ENCODE data around the gene PROP1.
"Not testable (repeated sequence)": the region's sequence is repeated elsewhere in the genome, so short reads cannot be mapped to it uniquely, and the experiment has no call there.

Gene PROP1

DNA sequence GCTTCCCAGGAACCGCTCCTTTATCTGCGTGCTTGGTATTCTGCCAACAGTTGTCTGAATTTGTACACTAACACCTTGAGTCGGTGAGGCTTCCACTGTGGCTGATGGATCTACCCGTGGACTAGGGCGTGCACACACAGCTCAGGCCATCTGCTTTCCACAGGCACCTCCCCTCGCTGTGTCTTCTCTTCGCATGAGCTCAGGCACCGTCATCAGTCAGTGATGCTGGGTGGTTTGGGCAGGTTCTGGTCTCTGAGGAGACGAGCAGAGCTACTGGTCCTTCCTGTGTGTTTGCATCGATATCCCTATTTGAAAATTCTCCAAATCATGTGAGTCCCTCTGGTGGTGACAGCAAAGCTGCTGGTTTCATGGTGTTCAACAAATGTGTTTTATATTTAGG lies 48.1 kb downstream of the PROP1 start:
- TF ChIP-seq CTCF (IDR thresholded peaks at IDR 0.05; ENCODE audit: insufficient read depth, low read depth, low read length, missing control alignments) = peak; percentile 4
- DNase-seq (ENCODE audit: low read depth) = peak; percentile 49
- not testable (repeated sequence) for H3K4me3 ChIP-seq (ENCODE audit: low read length)

DNA sequence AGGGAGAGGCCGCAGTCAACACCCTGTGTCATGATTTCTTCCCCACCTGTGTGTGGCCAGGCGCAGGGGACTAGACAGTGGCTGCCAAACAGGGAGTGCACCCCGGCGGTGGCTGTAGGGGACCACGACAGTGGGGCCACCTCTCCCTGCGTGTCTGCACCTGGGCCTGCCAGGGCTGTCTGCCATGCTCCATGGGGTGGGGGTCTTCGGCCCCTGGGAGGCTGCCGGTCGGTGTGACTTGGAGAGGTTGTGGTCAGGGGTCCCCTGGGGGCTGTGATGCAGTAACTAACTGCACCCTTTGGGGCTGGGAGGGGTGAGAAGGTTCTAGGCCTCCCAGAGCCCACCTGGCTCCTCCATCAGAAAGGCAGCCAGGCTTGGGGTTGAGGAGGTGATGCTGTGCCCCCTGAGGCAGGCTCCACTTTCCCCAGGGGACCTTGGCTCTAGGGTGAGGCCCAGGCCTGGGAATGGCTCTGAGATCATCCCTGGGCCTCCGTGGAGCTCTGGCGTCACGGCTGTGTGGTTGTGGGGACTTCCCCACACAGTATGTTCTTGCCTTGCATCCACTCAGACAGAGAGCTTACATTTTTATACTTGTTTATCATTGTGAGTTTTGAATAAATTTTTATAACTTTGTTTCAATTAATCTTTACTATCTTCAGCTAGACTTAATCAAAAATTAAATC lies 50.3 kb downstream of the PROP1 start:
- not testable (repeated sequence) for DNase-seq (ENCODE audit: low read depth); H3K4me3 ChIP-seq (ENCODE audit: low read length)

DNA sequence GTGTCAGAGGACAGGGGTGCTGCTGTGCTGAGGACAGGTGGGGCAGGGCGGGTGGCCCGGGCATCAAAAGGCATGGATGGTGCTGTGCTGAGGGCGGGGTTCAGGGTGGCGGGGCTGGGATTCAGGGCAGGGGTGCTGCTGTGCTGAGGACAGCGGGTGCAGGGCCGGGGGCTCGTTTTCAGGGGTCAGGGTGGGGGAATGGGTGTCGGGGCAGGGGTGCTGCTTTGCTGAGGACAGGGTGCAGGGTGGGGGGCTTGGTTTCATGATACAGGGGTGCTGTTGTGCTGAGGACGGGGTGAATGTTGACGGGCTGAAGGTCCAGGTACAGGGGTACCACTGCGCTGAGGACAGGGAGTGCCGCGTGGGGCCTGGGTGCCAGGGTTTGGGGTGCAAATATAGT lies 50.9 kb downstream of the PROP1 start:
- not testable (repeated sequence) for DNase-seq (ENCODE audit: low read depth)

DNA sequence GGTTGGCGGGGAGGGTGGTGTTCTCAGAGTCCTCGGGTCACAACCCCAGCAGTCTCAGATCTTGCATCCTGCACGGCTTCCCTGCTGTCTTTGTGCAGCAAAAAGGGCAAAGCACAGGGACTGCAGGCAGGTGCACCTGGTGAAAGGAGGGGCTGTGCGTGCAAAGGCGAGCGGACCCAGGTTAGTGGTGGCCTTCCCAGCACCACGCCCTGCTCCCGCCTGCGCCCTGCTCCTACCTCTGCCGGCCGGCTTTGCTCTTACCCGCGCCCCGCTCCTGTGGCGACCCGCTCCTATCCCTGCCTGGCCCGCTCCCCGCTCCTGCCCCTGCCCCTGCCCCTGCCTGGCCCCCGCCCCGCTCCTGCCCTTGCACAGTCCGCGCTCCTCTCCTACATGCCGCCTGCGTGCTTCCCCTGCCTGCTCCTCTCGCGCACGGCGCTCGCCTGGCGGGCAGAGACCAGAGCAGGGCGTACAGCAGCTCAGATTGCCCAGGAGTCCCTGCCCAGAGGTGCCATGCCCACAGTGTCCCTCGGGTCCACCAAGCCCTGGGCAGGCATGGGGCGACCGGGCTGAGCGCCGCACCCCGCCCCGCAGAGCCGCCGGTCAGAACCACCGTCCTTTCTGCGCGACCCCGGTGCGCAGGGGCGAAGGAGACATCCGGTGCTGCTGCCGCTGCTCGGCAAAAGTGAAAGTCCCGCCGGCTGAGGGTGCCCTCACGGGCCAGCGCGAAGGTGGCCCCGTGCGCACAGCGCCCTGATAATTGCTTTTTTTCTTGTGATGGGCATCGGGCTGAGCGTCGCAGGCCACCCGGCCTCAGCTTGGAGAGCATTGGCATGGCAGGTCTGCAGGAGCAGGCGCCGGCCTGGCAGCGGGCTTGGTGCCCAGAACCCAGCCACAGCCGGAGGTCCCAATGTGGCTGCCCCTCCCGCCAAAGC lies 52.0 kb downstream of the PROP1 start:
- not testable (repeated sequence) for H3K4me3 ChIP-seq (ENCODE audit: low read length)
- DNase-seq (ENCODE audit: low read depth) = peak; percentile 3

More for the DNA sequence above, 50.9 kb downstream of the PROP1 start:
- not testable (repeated sequence) for H3K4me3 ChIP-seq (ENCODE audit: low read length)

- not testable (repeated sequence) for H3K4me3 ChIP-seq (ENCODE audit: low read length)
Observed at GRCh38 chr5:177942896-177943295, 53.1 kb downstream of the PROP1 start.

More at GRCh38 chr5:177942896-177943295, 53.1 kb downstream of the PROP1 start:
- DNase-seq (ENCODE audit: low read depth) = not testable (repeated sequence)
